MCF 10A (cell line): ENCODE data around the gene LMLN. TPM values are rescaled to one million over a fixed set of nuclear protein-coding genes. Genes with fewer than 3 reads are reported as not detected.

Experiments used
- BruUV-seq: library from RNA; stranded (reverse); fragments of 400-500 nt; replicated peaks from 2 replicates; lab custom pipeline; 2021; lab: Mats Ljungman, UMichigan
- CTCF ChIA-PET: fragments of 300-600 bp; sonication (Branson Sonifier 250); formaldehyde crosslinking; extraction: SDS; loops from one replicate; lab custom pipeline; 2021; ENCODE audit warnings: antibody characterized with exemption, inconsistent platforms; lab: Yijun Ruan, JAX
- POLR2A ChIA-PET: fragments of 300-600, 350-650 bp; sonication (Branson Sonifier 250); formaldehyde crosslinking; extraction: SDS; loops from one replicate; lab custom pipeline; 2020; ENCODE audit warnings: antibody characterized with exemption, inconsistent platforms; lab: Yijun Ruan, JAX
- DNase-seq: peaks from one replicate; pipeline ENCODE4 v3.0.0-alpha.2; 2018; ENCODE audit not compliant: unreplicated experiment
- H3K27ac Mint-ChIP-seq: one replicate; pipeline ENCODE4 v1.8.0; 2022; ENCODE audit warnings: mild to moderate bottlenecking, low read depth, mixed read lengths; ENCODE audit not compliant: unreplicated experiment
- H3K27me3 Mint-ChIP-seq: one replicate; pipeline ENCODE4 v1.8.0; 2022; ENCODE audit warnings: mixed read lengths; ENCODE audit not compliant: insufficient read depth, unreplicated experiment
- H3K36me3 Mint-ChIP-seq: one replicate; pipeline ENCODE4 v1.8.0; 2022; ENCODE audit warnings: mild to moderate bottlenecking, moderate library complexity, mixed read lengths; ENCODE audit not compliant: insufficient read depth, unreplicated experiment
- H3K4me1 Mint-ChIP-seq: one replicate; pipeline ENCODE4 v1.8.0; 2022; ENCODE audit warnings: mixed read lengths; ENCODE audit not compliant: insufficient read depth, unreplicated experiment
- H3K4me3 Mint-ChIP-seq: one replicate; pipeline ENCODE4 v1.8.0; 2022; ENCODE audit warnings: mild to moderate bottlenecking, moderate library complexity, mixed read lengths; ENCODE audit not compliant: unreplicated experiment
- H3K9me3 Mint-ChIP-seq: one replicate; pipeline ENCODE4 v1.8.0; 2022; ENCODE audit warnings: mixed read lengths; ENCODE audit not compliant: unreplicated experiment
- intact Hi-C: fragments of 100-400 bp; cut with micrococcal nuclease; formaldehyde crosslinking; loops from 2 replicates; pipeline ENCODE4 v1.14.1; 2022
- total RNA-seq: library from RNA; stranded (reverse); gene quantifications from 2 replicates; pipeline ENCODE4 v1.2.3, GENCODE V29; 2022
- TF ChIP-seq, protein P1 (sequence below): fragments of 200-600 bp; IDR thresholded peaks from one replicate; pipeline ENCODE4 v1.8.0; 2022; ENCODE audit warnings: antibody characterized with exemption, mild to moderate bottlenecking; ENCODE audit not compliant: unreplicated experiment

Gene LMLN
- total RNA-seq, 1 experiment from 2014 or later: 8.0 TPM

DNA sequence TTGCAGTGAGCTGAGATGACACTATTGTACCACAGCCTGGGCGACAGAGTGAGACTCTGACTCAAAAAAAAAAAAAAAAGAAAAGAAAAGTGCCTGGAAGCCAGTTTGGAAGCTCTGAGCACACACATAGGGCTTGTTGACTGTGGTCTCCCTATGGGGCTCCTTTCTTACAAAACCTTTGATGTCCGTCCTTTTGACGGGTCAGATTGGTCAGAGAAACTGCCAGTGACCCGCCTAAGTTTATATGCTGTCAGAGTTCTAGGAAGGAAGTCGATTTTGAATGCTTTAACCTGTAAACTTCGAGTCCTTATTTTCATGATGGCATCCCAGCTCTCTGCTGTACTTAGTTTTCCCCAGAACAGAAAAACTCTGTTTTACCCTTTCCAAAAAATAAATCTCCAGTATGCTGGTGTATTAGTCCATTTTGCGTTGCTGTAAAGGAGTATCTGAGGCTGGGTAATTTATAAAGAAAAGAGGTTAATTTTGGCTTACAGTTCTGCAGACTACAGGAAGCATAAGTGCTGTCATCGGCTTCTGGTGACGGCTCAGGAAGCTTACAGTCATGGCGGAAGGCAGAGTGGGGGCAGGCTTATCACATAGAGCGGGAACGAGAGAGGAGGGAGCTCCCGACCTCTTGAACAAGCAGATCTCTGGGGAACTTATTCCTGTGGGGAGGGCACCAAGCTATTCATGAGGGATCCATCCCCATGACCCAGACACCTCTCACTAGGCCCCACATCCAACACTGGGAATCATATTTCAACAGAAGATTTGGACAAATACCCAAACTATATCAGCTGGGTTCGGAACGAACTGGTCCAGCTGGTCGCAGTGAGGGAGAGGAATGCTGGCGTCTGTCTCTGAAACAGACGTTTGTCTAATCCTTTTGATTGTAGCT is 72.3 kb downstream of the LMLN start:
- intact Hi-C loops: no loop called here
- no TSS peak for BruUV-seq
- no peak overlapping the region for H3K4me3 Mint-ChIP-seq
- H3K27ac Mint-ChIP-seq: no peak overlapping the region
- no peak for DNase-seq
- no peaks in the 10 kb centered on the region for H3K9me3 Mint-ChIP-seq
- TF ChIP-seq, protein P1, sequence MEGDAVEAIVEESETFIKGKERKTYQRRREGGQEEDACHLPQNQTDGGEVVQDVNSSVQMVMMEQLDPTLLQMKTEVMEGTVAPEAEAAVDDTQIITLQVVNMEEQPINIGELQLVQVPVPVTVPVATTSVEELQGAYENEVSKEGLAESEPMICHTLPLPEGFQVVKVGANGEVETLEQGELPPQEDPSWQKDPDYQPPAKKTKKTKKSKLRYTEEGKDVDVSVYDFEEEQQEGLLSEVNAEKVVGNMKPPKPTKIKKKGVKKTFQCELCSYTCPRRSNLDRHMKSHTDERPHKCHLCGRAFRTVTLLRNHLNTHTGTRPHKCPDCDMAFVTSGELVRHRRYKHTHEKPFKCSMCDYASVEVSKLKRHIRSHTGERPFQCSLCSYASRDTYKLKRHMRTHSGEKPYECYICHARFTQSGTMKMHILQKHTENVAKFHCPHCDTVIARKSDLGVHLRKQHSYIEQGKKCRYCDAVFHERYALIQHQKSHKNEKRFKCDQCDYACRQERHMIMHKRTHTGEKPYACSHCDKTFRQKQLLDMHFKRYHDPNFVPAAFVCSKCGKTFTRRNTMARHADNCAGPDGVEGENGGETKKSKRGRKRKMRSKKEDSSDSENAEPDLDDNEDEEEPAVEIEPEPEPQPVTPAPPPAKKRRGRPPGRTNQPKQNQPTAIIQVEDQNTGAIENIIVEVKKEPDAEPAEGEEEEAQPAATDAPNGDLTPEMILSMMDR: no peak
- POLR2A ChIA-PET: interaction anchor here (1.2 kb wide), 1 partner anchor 9 kb away, joined by 3 read pairs; no protein-coding TSS in a partner anchor
- CTCF ChIA-PET: no interaction called here
- H3K36me3 Mint-ChIP-seq: peaks cover 13% of the 10 kb centered on the region
- H3K4me1 Mint-ChIP-seq: peaks cover 8% of the 10 kb centered on the region
- no peaks in the 10 kb centered on the region for H3K27me3 Mint-ChIP-seq

DNA sequence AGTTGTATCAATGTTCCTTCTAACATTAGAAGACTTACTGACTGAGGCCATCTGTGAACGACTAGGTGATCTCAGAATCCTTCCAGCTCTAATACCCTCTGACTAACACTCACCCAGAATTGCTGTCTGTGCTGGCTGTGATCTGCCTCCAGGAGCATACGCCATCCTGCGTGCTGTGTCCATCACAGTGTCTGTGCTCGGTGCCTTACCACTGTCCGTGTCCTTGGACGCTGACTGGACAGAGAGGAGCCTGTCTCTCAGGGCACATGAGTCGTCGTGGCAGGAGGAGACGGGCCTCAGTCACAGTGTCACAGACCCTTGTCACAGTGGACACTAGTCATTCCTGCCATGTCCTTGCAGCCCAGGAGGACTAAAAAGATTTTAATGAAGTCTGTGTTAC is 83.1 kb downstream of the LMLN start:
- no peaks in the 10 kb centered on the region for H3K27me3 Mint-ChIP-seq
- TF ChIP-seq, protein P1: no peak
- POLR2A ChIA-PET: no interaction called here
- BruUV-seq: no TSS peak
- peaks cover 2% of the 10 kb centered on the region for H3K36me3 Mint-ChIP-seq
- H3K4me3 Mint-ChIP-seq: no peak overlapping the region
- H3K27ac Mint-ChIP-seq: no peak overlapping the region
- DNase-seq: no peak
- CTCF ChIA-PET: no interaction called here
- no peaks in the 10 kb centered on the region for H3K4me1 Mint-ChIP-seq
- H3K9me3 Mint-ChIP-seq: no peaks in the 10 kb centered on the region
- intact Hi-C loops: no loop called here

DNA sequence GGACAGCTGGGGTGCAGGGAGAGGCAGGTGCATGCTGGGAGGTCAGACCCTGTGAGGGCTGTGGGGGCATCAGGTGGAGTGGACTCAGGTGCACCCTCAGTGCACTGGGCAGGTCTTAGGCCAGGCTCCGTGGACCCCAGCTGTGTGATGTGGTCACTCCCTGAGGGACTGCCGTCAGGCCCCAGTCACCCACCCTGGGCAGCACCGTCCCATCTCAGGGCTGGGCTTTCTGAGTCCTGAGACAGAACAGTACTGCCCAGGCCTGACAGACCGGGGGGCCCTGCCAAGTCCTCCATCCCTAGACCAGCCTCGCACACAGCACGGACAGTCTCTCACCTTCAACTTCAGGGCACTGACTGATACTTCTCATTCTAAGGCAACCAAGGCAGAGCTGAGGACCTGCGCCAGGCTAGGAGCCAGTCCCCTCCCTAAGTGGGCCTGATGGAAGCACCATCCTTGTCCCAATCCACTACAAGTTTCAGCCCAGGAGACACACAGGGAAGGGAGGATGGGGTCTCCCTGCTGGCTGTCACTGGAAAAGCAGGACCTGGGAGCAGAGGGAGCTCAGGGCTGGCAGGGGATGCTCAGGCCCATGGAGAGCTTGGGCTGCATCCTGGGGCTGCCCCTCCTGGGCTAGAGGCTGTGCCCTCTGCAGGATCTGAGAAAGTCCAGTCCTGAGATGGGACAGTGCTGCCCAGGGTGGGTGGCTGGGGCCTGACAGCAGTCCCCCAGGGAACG is 86.3 kb downstream of the LMLN start:
- Mint-ChIP-seq H3K27me3 (no peaks in the 10 kb centered on the region), H3K27ac (no peak overlapping the region), H3K9me3 (no peaks in the 10 kb centered on the region), H3K36me3 (no peaks in the 10 kb centered on the region), H3K4me1 (no peaks in the 10 kb centered on the region), H3K4me3 (no peak overlapping the region)
- POLR2A ChIA-PET: no interaction called here
- TF ChIP-seq, protein P1: no peak
- CTCF ChIA-PET: no interaction called here
- intact Hi-C loops: no loop called here
- BruUV-seq: no TSS peak
- DNase-seq: no peak

DNA sequence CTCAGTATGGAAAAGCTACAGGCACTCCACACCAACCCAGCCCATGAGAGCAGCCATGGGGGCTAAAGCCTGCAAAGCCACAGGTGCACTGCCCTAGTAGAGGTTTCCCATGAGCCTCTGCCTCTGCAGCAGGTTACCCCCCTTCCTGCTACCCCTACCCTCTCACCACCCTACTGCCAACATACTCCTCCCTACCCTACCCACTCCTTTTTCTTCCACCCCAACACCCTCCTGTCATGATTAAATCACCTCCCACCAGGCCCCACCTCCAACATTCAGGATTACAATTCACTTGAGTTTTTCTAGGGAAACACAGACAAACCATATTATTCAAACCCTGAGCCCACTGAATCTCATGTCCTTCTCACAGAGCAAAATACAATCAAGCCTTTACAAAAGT is 88.4 kb downstream of the LMLN start:
- ChIA-PET POLR2A (no interaction called here), CTCF (interaction anchor here (0.6 kb wide), 2 partner anchors 29 to 176 kb away, joined by 3 read pairs; no protein-coding TSS in a partner anchor)
- H3K27me3 Mint-ChIP-seq: peaks cover 10% of the 10 kb centered on the region
- H3K36me3 Mint-ChIP-seq: no peaks in the 10 kb centered on the region
- no TSS peak for BruUV-seq
- no peak overlapping the region for H3K27ac Mint-ChIP-seq
- H3K4me3 Mint-ChIP-seq: no peak overlapping the region
- no peaks in the 10 kb centered on the region for H3K4me1 Mint-ChIP-seq
- H3K9me3 Mint-ChIP-seq: no peaks in the 10 kb centered on the region
- TF ChIP-seq, protein P1: no peak
- intact Hi-C loops: no loop called here
- no peak for DNase-seq
